DOHH2 (cell line): Measurements from ENCODE around the gene RIC1.
"Not testable (repeated sequence)": the region's sequence is repeated elsewhere in the genome, so short reads cannot be mapped to it uniquely, and the experiment has no call there.

Experiments
- H3F3A ChIP-seq: fragments of 200-600 bp; sonication (generic), shearing (Covaris generic); 2 replicates; pipeline ENCODE4 v1.6.0; 2016; ENCODE audit warnings: antibody characterized with exemption, mild to moderate bottlenecking; ENCODE audit not compliant: control insufficient read depth, insufficient read depth
- H3K27ac ChIP-seq: fragments of 200-600 bp; sonication (generic); 2 replicates; pipeline ENCODE4 v1.5.1; 2014; ENCODE audit warnings: low read depth, mild to moderate bottlenecking, low read length, moderate library complexity
- H3K27me3 ChIP-seq: fragments of 200-600 bp; sonication (generic); 2 replicates; pipeline ENCODE4 v1.6.1; 2014; ENCODE audit warnings: mild to moderate bottlenecking, low read length, mixed read lengths; ENCODE audit not compliant: control insufficient read depth
- H3K36me3 ChIP-seq: fragments of 200-600 bp; sonication (generic); 2 replicates; pipeline ENCODE4 v1.6.1; 2014; ENCODE audit warnings: mild to moderate bottlenecking, low read length, moderate library complexity, mixed read lengths; ENCODE audit not compliant: control insufficient read depth
- H3K4me1 ChIP-seq: fragments of 200-600 bp; sonication (generic); 2 replicates; pipeline ENCODE4 v1.6.1; 2014; ENCODE audit warnings: mild to moderate bottlenecking, low read length, mixed read lengths; ENCODE audit not compliant: control insufficient read depth
- H3K4me2 ChIP-seq: fragments of 200-600 bp; sonication (generic); 2 replicates; pipeline ENCODE4 v1.6.0; 2014; ENCODE audit warnings: mild to moderate bottlenecking, low read length, moderate library complexity
- H3K4me3 ChIP-seq: fragments of 200-600 bp; sonication (generic); 2 replicates; pipeline ENCODE4 v1.5.1; 2014; ENCODE audit warnings: mild to moderate bottlenecking, low read length, mixed read lengths
- H3K79me2 ChIP-seq: fragments of 200-600 bp; sonication (generic); 2 replicates; pipeline ENCODE4 v1.6.1; 2014; ENCODE audit warnings: mild to moderate bottlenecking, low read length, mixed read lengths; ENCODE audit not compliant: control insufficient read depth
- H3K9me2 ChIP-seq: fragments of 200-600 bp; sonication (generic); replicated peaks from 2 replicates; pipeline ENCODE4 v1.6.1; 2014; ENCODE audit warnings: mild to moderate bottlenecking, low read length, mixed read lengths; ENCODE audit not compliant: control insufficient read depth
- H3K9me3 ChIP-seq: fragments of 200-600 bp; sonication (generic); 2 replicates; pipeline ENCODE4 v1.6.1; 2014; ENCODE audit warnings: antibody characterized with exemption, low read length, mixed read lengths; ENCODE audit not compliant: control insufficient read depth, insufficient read depth
- H4K20me1 ChIP-seq: fragments of 200-600 bp; sonication (generic); 2 replicates; pipeline ENCODE4 v1.6.0; 2014; ENCODE audit warnings: low read depth, mild to moderate bottlenecking, antibody characterized with exemption, low read length, moderate library complexity; ENCODE audit not compliant: control insufficient read depth, insufficient read depth
- CTCF ChIP-seq: fragments of 200-600 bp; sonication (generic); IDR thresholded peaks from one replicate; pipeline ENCODE4 v1.5.1; 2014; ENCODE audit warnings: antibody characterized with exemption, mild to moderate bottlenecking, low read depth, low read length; ENCODE audit not compliant: poor library complexity, severe bottlenecking
- EZH2phosphoT487 ChIP-seq: fragments of 200-600 bp; sonication (generic); IDR thresholded peaks from 2 replicates; pipeline ENCODE4 v1.6.1; 2017; ENCODE audit warnings: borderline replicate concordance, mild to moderate bottlenecking, antibody characterized with exemption, low read length, moderate library complexity, mixed read lengths

RIC1 gene

GRCh38 chr9:5665059-5665458 lies 36.2 kb downstream of the RIC1 start:
- Histone ChIP-seq H3K9me2 (no peaks in the 10 kb centered on the region), H3K27ac (no peak overlapping the region), H3K9me3 (peaks cover 8% of the 10 kb centered on the region; the same call in 1 of the 2 replicates), H3K4me3 (no peak overlapping the region), H3K4me1 (no peaks in the 10 kb centered on the region), H3F3A (no peaks in the 10 kb centered on the region), H3K79me2 (peaks cover 100% of the 10 kb centered on the region), H3K27me3 (no peaks in the 10 kb centered on the region), H3K36me3 (peaks cover 89% of the 10 kb centered on the region), H3K4me2 (no peak overlapping the region), H4K20me1 (no peaks in the 10 kb centered on the region)
- TF ChIP-seq EZH2phosphoT487 (no peak), CTCF (no peak)

GRCh38 chr9:5667391-5667790 lies 38.5 kb downstream of the RIC1 start:
- Histone ChIP-seq H3K4me2 (no peak overlapping the region), H3K9me3 (peaks cover 4% of the 10 kb centered on the region; the same call in 1 of the 2 replicates), H3K4me1 (0 out of 2 replicates have a peak, but pooled peaks cover 3% of the 10 kb centered on the region), H3K27me3 (no peaks in the 10 kb centered on the region), H3F3A (no peaks in the 10 kb centered on the region), H3K27ac (no peak overlapping the region), H4K20me1 (no peaks in the 10 kb centered on the region), H3K9me2 (no peaks in the 10 kb centered on the region), H3K79me2 (peaks cover 99% of the 10 kb centered on the region), H3K36me3 (peaks cover 79% of the 10 kb centered on the region), H3K4me3 (no peak overlapping the region)
- TF ChIP-seq EZH2phosphoT487: no peak
- TF ChIP-seq CTCF: no peak

GRCh38 chr9:5670079-5670478 lies 41.2 kb downstream of the RIC1 start:
- H3K9me2 ChIP-seq: no peaks in the 10 kb centered on the region
- H3K4me1 ChIP-seq: 0 out of 2 replicates have a peak, but pooled peaks cover 3% of the 10 kb centered on the region
- H3K9me3 ChIP-seq: peaks cover 4% of the 10 kb centered on the region; the same call in 1 of the 2 replicates
- H3K79me2 ChIP-seq: peaks cover 99% of the 10 kb centered on the region
- no peaks in the 10 kb centered on the region for H3F3A ChIP-seq
- no peaks in the 10 kb centered on the region for H4K20me1 ChIP-seq
- no peak for TF ChIP-seq EZH2phosphoT487
- H3K27me3 ChIP-seq: no peaks in the 10 kb centered on the region
- no peak overlapping the region for H3K27ac ChIP-seq
- no peak overlapping the region for H3K4me2 ChIP-seq
- H3K36me3 ChIP-seq: peaks cover 67% of the 10 kb centered on the region
- H3K4me3 ChIP-seq: no peak overlapping the region

- Histone ChIP-seq H3K36me3 (peaks cover 59% of the 10 kb centered on the region), H3F3A (no peaks in the 10 kb centered on the region), H3K27ac (no peak overlapping the region), H4K20me1 (no peaks in the 10 kb centered on the region), H3K9me3 (peaks cover 6% of the 10 kb centered on the region; the same call in 1 of the 2 replicates), H3K4me1 (0 out of 2 replicates have a peak, but pooled peaks cover 3% of the 10 kb centered on the region), H3K4me2 (no peak overlapping the region), H3K27me3 (no peaks in the 10 kb centered on the region), H3K9me2 (no peaks in the 10 kb centered on the region), H3K4me3 (no peak overlapping the region), H3K79me2 (peaks cover 99% of the 10 kb centered on the region)
- no peak for TF ChIP-seq CTCF
- TF ChIP-seq EZH2phosphoT487: no peak
Measured at GRCh38 chr9:5671711-5672353, 42.9 kb downstream of the RIC1 start.

- H3K27me3 ChIP-seq, H3K4me3 ChIP-seq, H3K9me2 ChIP-seq, H3F3A ChIP-seq, H4K20me1 ChIP-seq, H3K27ac ChIP-seq, H3K4me2 ChIP-seq, H3K4me1 ChIP-seq, H3K9me3 ChIP-seq: not testable (repeated sequence)
- H3K79me2 ChIP-seq: peaks cover 75% of the 10 kb centered on the region
- peaks cover 38% of the 10 kb centered on the region for H3K36me3 ChIP-seq
Measured at GRCh38 chr9:5675046-5675445, 46.1 kb downstream of the RIC1 start.
